ENCODE results near the gene ATAD3B.
"Not testable (repeated sequence)": the region's sequence is repeated elsewhere in the genome, so short reads cannot be mapped to it uniquely, and the experiment has no call there.

Gene ATAD3B

DNA sequence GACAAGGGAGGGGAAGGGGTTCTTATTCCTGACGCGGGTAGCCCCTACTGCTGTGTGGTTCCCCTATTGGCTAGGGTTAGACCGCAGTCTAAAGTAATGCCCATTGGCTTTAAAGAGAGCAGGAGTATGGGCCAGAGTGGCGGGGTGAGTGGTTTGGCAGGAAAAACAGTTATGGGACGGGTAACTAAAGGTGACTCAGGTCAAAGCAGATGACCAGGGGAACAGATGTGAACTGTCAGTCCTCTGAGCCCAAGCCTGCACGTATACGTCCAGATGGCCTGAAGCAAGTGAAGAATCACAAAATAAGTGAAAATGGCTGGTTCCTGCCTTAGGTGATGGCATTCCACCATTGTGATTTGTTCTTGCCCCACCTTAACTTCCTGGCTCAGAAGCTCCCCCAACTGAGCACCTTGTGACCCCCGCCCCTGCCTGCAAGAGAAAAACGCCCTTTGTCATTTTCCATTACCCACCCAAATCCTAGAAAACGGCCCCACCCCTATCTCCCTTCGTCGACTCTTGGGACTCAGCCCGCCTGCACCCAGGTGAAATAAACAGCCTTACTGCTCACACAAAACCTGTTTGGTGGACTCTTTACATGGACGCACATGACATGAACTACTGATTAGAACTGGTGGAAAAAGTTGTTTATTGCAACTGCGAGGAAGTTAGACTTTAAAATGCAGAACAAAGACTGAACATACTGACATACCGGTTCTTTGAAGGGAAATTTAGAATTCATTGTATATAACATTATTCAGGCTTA lies 758 bp upstream of the ATAD3B start:
- Histone ChIP-seq H3K27ac (peak overlapping the region in 20 of 21 experiments; percentile 67 to 95 (median 83)), H3K4me3 (peak overlapping the region; percentile 54 to 97 (median 82))

DNA sequence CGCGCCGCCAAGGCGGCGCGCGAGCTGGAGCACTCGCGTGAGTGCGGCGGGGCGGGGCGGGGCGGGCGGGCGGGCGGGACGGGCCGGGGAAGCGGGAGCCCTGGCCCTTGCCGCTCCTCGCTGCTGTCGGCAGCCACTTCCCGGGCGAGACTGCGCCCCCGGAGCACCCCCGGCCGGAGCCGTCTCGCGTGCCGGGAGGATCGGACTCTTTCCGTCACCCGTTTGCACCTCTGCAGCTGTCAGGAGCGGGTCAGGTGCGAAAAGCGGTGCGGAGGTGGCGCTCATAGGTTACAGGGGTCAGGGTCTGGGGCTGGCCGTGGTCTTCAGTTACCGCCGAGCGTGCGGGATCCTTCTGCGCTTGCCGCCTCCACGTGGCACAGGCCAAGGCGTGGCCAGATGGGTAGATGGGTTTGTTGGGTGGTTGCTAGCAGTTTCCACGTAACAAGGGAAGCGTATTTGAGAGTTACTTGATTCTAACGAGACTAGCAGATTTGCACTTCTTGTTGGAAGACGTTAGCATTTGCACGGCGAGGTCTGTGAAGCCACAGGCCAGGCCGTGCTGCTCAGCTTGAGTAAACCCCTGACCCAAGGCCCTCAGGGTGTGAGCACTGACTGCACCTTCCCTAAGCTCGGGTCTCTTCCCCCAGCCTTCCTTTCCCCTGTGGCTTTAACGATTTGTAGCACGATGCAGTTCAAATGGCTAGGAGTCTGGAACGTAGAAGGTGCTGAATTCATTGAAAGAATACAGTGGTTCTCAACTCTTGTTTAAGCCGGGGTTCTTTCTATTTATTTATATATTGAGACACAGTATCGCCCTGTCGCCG lies 700 bp downstream of the ATAD3B start:
- peak overlapping the region in 19 of 21 experiments; percentile 67 to 95 (median 84) for H3K27ac ChIP-seq
- peak overlapping the region; percentile 54 to 97 (median 82) for H3K4me3 ChIP-seq

DNA sequence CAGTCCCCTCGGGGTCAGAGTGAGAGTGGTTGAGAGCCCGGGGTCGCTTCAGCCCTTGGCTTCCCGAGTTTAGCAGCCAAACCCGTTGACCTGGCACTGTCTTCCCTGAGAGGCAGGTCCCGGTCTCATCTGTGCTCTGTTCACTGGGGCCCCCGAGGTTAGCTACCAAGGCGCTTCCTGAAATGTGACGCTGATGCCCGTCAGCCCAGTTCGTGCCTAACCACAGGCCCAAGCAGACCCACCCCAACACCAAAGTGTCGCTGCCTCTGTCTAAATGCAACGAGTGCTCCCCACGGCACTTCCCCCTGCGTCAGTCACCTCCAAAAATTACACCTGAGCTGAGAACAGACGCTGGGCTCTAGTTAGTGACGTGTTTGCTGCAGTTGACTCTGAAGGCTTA lies 4.4 kb downstream of the ATAD3B start:
- H3K4me3 ChIP-seq, H3K27ac ChIP-seq: not testable (repeated sequence)

DNA sequence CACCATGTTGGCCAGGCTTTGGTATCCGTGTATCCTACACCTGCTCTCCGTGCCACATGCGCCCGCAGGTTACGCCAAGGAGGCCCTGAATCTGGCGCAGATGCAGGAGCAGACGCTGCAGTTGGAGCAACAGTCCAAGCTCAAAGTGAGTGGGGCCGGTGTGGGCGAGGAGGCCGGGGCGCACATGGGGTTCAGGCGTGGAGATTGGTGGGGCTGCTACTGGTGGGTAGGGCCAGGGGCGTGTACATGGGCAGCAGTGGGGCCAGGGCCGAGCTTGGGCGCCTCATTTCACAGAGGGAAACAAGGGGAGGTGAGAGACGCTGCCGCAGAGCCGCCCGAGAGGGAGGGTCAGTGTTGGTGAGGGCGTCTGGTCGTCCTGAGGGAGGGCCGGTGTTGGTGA lies 5.6 kb downstream of the ATAD3B start:
- H3K27ac ChIP-seq = no peak overlapping the region
- H3K4me3 ChIP-seq = no peak overlapping the region

DNA sequence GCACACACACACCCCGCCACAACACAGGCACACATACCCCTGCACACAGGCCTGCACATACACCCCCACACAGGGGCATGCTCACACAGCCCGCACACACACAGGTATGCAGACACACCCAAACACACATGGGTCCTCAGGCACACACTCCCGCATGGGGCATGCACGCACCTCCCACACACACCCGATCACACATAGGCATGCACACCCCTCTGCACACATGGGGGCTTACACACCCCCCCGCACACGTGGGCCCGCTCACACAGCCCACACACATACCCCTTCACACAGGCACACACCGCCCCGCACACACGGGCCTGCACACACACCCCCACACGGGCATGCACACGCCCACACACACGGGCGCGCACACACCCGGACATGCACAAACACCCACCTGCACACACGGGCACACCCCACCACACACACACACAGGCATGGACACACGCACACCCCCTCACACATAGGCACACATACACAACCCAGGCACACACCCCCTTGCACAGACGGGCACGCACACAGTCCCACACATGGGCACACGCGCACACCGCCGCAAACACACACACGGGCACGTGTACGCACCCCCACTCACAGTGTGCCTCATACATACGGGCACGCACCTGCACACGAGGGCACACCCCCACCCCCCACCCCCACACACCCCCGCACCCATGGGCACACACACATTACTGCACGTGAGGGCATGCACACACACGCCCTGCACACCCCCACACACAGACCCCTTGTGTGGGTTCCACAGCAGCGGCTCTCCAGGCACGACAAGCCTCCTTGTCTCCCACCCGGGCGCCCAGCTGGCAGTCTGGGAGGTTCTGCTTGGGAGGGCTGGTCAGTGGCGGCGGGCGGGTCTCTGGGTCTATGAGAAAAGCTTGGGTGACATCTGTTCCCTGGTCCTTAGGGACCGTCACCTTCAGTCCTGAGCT lies 8.3 kb downstream of the ATAD3B start:
- H3K27ac ChIP-seq = no peak overlapping the region
- H3K4me3 ChIP-seq = no peak overlapping the region

DNA sequence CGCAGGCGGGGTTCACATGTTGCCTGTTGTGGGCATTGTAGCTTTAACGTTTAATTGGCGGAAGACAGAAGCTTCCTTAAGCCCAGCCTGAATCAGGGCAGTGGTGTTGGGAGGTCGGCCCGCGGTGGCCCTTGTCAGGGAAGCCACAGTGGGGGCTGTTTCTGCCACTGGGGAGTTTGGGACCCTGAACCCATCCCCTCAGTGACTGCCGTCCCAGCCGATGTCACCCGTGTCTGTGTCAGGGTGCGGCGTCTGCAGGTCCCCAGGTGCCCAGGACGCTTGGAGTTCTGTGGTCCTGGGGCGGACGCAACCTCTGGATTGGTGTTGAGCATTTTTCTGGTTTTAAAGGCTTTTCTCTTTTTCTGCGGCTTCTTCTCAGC lies 8.9 kb downstream of the ATAD3B start:
- not testable (repeated sequence) for H3K4me3 ChIP-seq, H3K27ac ChIP-seq

DNA sequence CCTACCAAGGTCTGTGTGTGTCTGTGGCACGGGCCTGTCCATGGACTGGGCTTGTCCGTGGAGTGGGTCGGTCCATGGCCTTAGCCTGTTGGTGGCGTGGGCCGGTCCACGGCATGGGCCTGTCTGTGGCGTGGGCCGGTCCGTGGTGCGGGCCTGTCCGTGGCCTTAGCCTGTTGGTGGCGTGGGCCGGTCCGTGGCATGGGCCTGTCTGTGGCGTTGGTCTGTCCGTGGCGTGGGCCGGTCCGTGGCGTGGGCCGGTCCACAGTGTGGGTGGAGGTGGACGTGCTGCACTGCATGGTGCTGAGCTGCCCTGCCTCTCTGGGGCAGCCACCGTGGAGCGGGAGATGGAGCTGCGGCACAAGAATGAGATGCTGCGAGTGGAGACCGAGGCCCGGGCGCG lies 10.2 kb downstream of the ATAD3B start:
- H3K27ac ChIP-seq, H3K4me3 ChIP-seq: not testable (repeated sequence)

DNA sequence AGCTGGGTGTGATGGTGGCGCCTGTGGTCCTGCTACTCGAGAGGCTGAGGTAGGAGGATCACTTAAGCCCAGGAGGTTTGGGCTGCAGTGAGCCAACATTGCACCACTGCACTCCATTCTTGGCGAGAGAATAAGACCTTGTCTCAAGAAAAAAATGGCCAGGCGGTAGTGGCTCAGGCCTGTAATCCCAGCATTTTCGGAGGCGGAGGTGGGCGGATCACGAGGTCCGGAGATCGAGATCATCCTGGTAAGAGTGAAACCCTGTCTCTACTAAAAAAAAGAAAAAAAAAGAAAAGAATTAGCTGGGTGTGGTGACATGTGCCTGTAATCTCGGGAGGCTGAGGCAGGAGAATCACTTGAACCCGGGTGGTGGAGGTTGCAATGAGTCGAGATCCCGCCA lies 11.3 kb downstream of the ATAD3B start:
- no peak overlapping the region for H3K27ac ChIP-seq
- H3K4me3 ChIP-seq = no peak overlapping the region

DNA sequence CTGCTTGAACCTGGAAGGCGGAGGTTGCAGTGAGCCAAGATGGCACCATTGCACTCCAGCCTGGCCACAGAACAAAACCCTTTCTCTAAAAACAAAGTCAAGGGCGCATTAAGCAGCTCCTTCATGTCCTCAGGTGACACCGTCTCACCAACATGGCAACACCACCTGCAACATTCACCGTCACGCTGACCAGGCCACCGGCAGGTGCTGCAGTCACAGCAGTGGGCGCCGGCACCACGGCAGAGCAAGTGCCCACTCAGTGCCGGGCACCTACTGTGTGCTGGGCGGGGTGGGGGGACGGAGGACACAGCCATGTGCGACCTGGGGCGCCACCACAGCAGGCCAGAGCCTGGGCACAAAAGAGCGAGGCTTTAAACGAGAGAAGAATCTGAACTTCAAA lies 12.1 kb downstream of the ATAD3B start:
- no peak overlapping the region for H3K27ac ChIP-seq
- no peak overlapping the region for H3K4me3 ChIP-seq

DNA sequence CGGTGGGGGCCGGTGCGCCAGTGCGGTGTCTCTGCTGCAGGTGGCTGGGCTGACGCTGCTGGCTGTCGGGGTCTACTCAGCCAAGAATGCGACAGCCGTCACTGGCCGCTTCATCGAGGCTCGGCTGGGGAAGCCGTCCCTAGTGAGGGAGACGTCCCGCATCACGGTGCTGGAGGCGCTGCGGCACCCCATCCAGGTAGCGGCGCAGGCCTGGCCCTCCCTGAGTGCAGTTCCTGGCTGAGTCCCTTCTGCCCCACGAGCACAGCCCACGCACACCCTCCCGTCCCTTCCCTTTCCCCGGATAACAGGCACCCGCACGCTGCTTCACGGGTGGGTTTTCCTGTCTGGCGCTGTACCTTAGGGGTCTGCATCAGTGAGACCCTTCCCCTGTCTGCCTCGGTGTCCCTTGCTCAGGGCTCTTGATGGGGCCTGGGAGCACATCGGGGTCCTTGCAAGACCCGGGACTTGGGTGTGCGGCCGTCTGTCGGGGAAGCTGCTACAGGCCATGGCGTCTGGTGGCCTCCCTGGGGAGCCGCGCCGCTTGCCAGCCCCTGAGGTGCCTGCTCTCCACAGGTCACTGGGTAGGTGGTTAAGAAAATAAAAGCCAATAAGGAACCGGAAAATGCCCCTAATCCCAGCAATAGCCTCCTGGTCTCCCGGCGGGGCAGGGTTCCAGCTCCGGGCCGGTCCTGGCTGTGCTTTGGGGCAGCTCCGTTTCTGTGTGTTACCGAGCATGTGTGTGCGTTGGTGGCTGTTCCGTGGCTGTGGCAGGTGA lies 13.6 kb downstream of the ATAD3B start:
- H3K27ac ChIP-seq, H3K4me3 ChIP-seq: not testable (repeated sequence)

DNA sequence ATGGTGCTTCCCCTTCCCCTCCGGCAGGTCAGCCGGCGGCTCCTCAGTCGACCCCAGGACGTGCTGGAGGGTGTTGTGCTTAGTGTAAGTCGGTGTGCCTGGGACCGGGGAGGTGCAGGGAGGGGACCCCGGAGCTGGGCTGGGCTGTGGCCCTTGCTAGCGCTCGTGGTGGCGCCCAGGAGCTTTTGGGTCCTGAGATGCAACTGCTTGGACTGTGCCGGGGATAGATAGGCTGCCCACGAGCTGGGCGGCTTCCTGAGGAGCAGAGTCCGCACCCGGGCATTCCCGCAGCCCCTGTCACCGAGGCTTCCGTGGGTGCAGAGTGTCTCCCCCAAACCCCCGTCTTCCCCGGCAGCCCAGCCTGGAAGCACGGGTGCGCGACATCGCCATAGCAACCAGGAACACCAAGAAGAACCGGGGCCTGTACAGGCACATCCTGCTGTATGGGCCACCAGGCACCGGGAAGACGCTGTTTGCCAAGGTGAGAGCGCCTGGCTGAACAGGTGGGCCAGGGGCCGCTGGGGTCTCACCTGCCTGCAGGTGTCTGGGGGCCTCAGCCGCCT lies 14.3 kb downstream of the ATAD3B start:
- not testable (repeated sequence) for H3K4me3 ChIP-seq, H3K27ac ChIP-seq

DNA sequence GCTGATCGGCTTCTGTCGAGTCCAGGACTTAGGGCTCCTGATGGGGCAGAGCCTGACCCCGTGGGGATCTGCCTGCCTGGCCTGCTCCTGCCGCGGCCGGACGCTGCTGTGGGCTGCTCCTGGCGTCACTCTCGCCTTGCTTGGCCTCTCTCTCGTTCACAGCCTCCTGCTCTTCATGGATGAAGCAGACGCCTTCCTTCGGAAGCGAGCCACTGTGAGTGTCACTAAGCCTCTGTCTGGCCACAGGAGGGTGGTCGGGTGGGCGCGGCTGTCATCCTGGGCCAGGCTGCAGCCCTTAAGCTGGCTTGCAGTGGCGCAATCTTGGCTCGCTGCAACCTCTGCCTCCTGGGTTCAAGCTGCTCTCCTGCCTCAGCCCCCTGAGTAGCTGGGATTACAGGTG lies 16.1 kb downstream of the ATAD3B start:
- no peak overlapping the region for H3K4me3 ChIP-seq
- H3K27ac ChIP-seq = no peak overlapping the region

DNA sequence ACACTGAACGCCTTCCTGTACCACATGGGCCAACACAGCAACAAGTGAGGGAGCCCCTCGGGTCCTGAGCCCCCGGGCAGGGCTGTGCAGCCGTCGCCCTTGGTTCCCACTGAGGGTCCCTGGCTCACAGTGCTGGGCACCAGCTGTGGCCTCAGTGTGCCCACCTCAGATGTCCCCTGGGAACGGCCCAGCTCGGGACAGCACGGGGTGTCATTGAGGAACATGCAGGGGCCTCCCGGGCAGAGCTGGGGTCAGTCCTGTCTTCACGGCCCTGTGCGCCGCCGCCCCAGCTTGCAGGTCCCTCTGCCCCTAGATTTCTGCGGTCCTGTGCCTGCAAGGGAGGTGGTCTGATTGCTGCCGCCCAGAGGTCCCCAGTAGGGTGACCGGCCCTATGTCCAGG lies 17.7 kb downstream of the ATAD3B start:
- no peak overlapping the region for H3K27ac ChIP-seq
- H3K4me3 ChIP-seq = no peak overlapping the region

DNA sequence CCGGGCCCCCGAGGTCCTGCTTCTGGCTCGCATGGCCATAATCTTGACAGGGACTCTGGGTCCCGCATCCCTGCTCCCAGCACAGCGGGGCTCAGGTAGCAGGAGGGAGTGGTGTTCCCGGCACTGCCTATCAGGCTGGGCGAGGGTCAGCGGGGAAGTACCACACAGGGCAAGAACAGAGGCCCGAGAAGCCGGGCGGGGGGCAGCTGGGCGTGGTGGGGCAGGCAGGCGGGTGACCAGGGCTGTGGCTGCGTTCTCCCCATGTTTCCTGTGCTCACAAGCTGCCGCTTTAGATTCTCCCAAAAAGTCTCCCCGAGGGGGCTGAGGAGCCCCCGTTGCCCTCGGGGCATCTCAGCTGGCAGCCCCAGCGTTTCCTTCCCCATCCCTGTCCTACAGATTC lies 18.3 kb downstream of the ATAD3B start:
- Histone ChIP-seq H3K27ac (no peak overlapping the region), H3K4me3 (no peak overlapping the region)

DNA sequence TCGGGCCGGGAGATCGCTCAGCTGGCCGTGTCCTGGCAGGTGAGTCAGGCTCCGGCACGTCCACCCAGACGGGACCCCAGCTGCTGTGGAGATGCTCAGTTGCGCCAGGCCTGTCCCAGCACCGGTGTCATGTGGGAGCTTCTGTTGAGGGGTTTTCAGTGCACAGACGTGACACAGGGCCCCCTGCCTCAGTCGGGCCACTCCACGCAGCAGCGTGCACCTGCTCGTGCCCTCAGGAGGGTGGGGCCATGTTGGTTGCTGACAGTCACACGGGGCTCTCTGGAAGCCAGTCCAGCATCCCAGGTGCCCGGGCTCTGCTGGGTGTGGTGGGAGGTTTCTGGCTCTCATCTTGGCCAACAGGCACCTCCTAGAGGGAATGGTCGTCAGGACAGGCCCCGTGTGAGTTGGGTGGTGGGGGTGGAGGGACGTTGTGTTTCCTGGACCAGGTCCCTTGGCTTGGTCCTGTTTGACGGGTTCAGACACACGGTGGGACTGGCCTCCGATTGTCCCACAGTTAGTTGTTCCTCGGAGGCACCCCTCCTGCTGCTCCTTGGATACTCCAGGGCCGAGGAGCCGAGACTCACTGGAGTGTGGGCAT lies 19.2 kb downstream of the ATAD3B start:
- Histone ChIP-seq H3K4me3 (no peak overlapping the region), H3K27ac (no peak overlapping the region)

DNA sequence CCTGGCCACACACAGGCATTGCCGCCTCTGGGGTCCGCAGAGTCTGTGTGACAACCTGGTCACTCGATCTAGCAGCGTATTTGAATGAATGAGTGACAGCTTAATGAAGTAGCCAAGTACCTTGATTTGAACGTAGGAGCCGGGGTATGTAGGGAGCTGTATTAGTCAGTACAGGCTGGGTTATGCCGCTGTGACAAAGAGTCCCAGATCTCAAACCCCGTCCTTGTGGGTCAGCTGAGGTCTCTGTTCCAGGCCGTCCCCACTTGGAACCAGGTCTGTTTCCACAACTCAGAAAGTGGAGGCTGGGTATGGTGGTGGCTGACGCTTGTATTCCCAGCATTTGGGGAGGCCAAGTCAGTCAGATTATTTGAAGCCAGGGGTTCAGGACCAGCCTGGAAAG lies 20.0 kb downstream of the ATAD3B start:
- no peak overlapping the region for H3K4me3 ChIP-seq
- no peak overlapping the region for H3K27ac ChIP-seq

DNA sequence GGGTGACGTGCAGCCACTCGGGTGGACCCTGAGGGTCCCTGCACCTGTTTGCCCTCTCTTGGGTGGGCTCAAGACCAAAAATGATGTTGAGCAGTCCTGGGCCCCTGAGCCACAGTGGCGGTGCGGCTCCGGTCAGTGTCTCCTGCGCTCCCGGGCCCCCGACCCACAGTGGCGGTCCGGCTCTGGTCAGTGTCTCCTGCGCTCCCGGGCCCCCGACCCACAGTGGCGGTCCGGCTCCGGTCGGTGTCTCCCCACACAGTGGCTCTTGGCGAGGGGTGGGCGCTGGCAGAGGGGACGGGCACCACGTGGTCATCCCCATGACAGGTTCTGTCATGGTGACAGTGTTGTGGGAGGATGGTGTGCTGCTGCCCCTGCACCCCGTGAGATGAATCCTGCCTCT lies 22.7 kb downstream of the ATAD3B start:
- not testable (repeated sequence) for H3K27ac ChIP-seq, H3K4me3 ChIP-seq

DNA sequence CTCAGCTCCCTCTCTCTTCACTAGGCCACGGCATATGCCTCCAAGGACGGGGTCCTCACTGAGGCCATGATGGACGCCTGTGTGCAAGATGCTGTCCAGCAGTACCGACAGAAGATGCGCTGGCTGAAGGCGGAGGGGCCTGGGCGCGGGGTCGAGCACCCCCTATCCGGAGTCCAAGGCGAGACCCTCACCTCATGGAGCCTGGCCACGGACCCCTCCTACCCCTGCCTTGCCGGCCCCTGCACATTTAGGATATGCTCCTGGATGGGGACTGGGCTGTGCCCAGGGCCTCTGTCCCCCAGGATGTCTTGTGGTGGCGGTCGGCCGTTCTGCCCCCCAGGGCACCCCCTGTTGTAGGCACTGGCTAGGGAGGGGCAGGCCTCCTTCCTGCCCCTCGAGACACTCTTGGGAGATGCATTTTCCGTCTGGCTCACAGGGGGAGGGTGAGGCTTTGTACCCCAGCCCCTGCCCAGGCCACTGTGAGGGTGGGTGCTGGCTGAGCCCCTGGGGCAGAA lies 24.0 kb downstream of the ATAD3B start:
- H3K27ac ChIP-seq = not testable (repeated sequence)

More for the DNA sequence above, 24.0 kb downstream of the ATAD3B start:
- not testable (repeated sequence) for H3K4me3 ChIP-seq

Data from skin epidermis (tissue), 12 donors.